NCI-H1436 treated with DMSO at 0.1 percent for 48 hours (cell line): ENCODE measurements around the gene IP6K3.

ENCODE experiments used
- DNase-seq: peaks from one replicate; lab custom pipeline; 2025; lab: John Stamatoyannopoulos, UW

IP6K3 gene

GRCh38 chr6:33671744-33672072 lies 75.0 kb downstream of the IP6K3 start:
- DNase-seq, result no peak
